Body of pancreas (tissue), 4 donors: Measurements from ENCODE around the gene EGFL7. TPM values are rescaled to one million over a fixed set of nuclear protein-coding genes. Genes with fewer than 3 reads are reported as not detected.

ENCODE experiments used
- ATAC-seq: fragments of 150-250 bp; one replicate; pipeline ENCODE4 v1.9.1; 2016
- DNase-seq, 4 donors: peaks; one replicate each; pipeline ENCODE4 v3.0.0-alpha.2; 2019
- H3K27ac ChIP-seq, 4 donors: fragments of 200-600 bp; sonication (generic); 1 replicate in 3 of 4; 2 replicates in 1 of 4; pipeline versions ENCODE4 v1.5.1 to v1.6.1; 2016 to 2019; ENCODE audit warnings: mild to moderate bottlenecking in 1 of 4, mixed read lengths in 1 of 4, moderate library complexity in 1 of 4
- H3K27me3 ChIP-seq, 2 donors: fragments of 200-600 bp; sonication (generic); one replicate each; pipeline ENCODE4 v1.6.0; 2016; ENCODE audit warnings: mild to moderate bottlenecking in 1 of 2
- H3K36me3 ChIP-seq, 2 donors: fragments of 200-600 bp; sonication (generic); replicated peaks in 1 of 2; 2 replicates each; pipeline ENCODE4 v1.5.1; 2016; ENCODE audit warnings: low read depth in 2 of 2; ENCODE audit not compliant: insufficient read depth in 1 of 2
- H3K4me1 ChIP-seq: fragments of 200-600 bp; sonication (generic); one replicate; pipeline ENCODE4 v1.6.0; 2016
- H3K4me3 ChIP-seq, 2 donors: fragments of 200-600 bp; sonication (generic); 1 replicate in 1 of 2; 2 replicates in 1 of 2; pipeline ENCODE4 v1.5.1; 2016 to 2019
- H3K9me3 ChIP-seq, 3 donors: fragments of 200-600 bp; sonication (generic); 1 replicate in 2 of 3; 2 replicates in 1 of 3; pipeline ENCODE4 v1.5.1; 2016
- POLR2A ChIP-seq, 3 donors: fragments of 450-650 bp; IDR thresholded peaks; one replicate each; pipeline ENCODE4 v1.6.1; 2016; ENCODE audit warnings: antibody characterized with exemption in 3 of 3, mild to moderate bottlenecking in 2 of 3
- WGBS, 2 donors: methylation state at CpG; one replicate each; pipeline ENCODE4 v1.1.5; 2017; 5-methylcytosine and 5-hydroxymethylcytosine counted together
- intact Hi-C: fragments of 100-400 bp; cut with DNase I; formaldehyde crosslinking; loops from one replicate; pipeline ENCODE4 v1.15.1; 2023
- total RNA-seq, 2 donors: library from RNA; depleted of rRNA; stranded (reverse); fragments of >200 nt; gene quantifications; one replicate each; pipeline ENCODE4 v1.1.0, GENCODE V29; 2016
- TF ChIP-seq, protein P1 (sequence below), 7 experiments: fragments of 450-650 bp in 4 of 7; fragments of 200-600 bp in 3 of 7; sonication (generic) in 3 of 7; IDR thresholded peaks; one replicate each; pipeline ENCODE4 v1.5.1; 2016 to 2019; ENCODE audit warnings: antibody characterized with exemption in 7 of 7

Gene EGFL7
- total RNA-seq, 2 donors from 2014 or later, result 14.8 to 47.0 TPM

DNA sequence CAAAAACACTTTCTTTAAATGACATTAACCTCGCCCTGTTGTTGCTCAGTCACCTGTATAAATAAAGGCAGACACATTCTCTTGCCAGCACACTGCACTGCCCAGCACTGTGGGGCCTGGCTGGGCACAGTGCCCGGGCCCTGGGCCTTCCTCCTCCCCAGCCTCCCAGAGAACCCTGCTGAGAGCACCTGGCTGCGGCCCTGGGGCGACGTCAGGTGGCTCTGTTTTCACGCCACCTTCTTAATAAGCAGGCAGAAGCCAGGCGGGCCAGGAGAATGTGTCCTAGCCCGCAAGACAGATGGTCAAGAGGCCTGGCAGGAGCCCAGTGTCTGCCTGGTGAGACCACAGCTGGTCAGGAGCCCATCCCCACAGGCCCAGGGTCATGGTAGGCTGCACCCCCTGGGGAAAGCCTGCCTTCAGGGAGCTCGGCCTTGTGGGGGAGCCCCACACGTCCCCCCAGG, 32.7 kb downstream of the EGFL7 start:
- no peaks in the 10 kb centered on the region for H3K27me3 ChIP-seq
- no peaks in the 10 kb centered on the region for H3K36me3 ChIP-seq
- no peak overlapping the region for H3K4me3 ChIP-seq
- TF ChIP-seq POLR2A (IDR thresholded peaks at IDR 0.05), result peak; percentile 45 to 75 (median 75)
- TF ChIP-seq, protein P1, sequence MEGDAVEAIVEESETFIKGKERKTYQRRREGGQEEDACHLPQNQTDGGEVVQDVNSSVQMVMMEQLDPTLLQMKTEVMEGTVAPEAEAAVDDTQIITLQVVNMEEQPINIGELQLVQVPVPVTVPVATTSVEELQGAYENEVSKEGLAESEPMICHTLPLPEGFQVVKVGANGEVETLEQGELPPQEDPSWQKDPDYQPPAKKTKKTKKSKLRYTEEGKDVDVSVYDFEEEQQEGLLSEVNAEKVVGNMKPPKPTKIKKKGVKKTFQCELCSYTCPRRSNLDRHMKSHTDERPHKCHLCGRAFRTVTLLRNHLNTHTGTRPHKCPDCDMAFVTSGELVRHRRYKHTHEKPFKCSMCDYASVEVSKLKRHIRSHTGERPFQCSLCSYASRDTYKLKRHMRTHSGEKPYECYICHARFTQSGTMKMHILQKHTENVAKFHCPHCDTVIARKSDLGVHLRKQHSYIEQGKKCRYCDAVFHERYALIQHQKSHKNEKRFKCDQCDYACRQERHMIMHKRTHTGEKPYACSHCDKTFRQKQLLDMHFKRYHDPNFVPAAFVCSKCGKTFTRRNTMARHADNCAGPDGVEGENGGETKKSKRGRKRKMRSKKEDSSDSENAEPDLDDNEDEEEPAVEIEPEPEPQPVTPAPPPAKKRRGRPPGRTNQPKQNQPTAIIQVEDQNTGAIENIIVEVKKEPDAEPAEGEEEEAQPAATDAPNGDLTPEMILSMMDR (IDR thresholded peaks at IDR 0.05), result peak in 1 of 7 experiments; percentile 23
- intact Hi-C loops, result no loop called here
- ATAC-seq (peak; percentile 79), DNase-seq (peak; percentile 93 to 98 (median 96))
- H3K9me3 ChIP-seq, result no peaks in the 10 kb centered on the region
- peak overlapping the region; percentile 92 to 97 (median 94) for H3K27ac ChIP-seq
- 21 to 24% methylated on average over 9 to 10 of the region's 10 CpGs for WGBS, 2 donors
- H3K4me1 ChIP-seq, result peaks cover 85% of the 10 kb centered on the region

DNA sequence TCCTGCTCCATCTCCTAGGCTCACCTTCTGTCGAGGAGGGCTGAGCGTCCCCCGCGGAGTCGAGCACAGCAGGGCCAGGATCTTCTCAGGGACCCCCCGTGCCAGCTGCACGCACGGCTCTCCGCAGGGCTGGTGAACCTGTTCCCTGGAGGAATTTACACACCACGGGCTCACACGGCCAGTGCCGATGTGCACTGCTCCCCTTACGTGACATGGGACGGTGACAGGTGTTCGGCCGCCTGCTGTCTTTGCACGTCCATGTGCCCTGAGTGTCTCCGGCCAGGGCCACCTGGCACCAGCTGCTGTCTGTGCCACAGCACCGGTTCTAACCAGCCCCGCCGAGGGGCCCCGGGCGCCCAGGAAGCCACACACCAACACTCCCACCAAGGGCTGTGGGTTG, 33.2 kb downstream of the EGFL7 start:
- intact Hi-C loops, result no loop called here
- 25 to 35% methylated on average over 8 to 20 of the region's 23 CpGs for WGBS, 2 donors
- peak; percentile 11 for ATAC-seq
- Histone ChIP-seq H3K27me3 (no peaks in the 10 kb centered on the region), H3K9me3 (no peaks in the 10 kb centered on the region), H3K4me1 (peaks cover 80% of the 10 kb centered on the region), H3K4me3 (no peak overlapping the region), H3K27ac (peak overlapping the region; percentile 92 to 97 (median 94)), H3K36me3 (no peaks in the 10 kb centered on the region)
- DNase-seq, result peak; percentile 71 to 84 (median 78)
- no peak for TF ChIP-seq POLR2A (IDR thresholded peaks at IDR 0.05)
- TF ChIP-seq, protein P1 (IDR thresholded peaks at IDR 0.05), result no peak

DNA sequence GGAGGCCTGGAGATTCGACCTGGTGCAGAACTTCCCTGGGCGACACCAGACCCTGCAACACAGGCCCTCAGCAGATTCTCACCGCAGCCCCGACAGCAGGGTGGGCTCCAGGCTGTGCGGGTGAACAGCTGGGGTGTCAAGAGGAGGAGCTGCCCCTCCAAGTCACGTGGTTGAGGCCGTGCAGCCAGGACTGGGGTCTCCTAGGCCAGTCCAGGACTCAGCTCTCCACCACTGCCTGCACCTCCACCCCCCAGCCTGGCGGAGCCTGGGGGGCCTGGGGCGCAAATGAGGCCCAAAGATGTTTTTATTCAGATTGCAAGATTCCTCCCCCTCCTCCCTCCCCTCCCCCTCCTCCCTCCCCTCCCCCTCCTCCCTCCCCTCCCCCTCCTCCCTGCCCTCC, 33.8 kb downstream of the EGFL7 start:
- intact Hi-C loops, result no loop called here
- no peaks in the 10 kb centered on the region for H3K9me3 ChIP-seq
- TF ChIP-seq, protein P1 (IDR thresholded peaks at IDR 0.05), result no peak
- no peak for TF ChIP-seq POLR2A (IDR thresholded peaks at IDR 0.05)
- no peak overlapping the region for H3K4me3 ChIP-seq
- no peaks in the 10 kb centered on the region for H3K36me3 ChIP-seq
- peak in 2 of 4 donors; percentile 12 to 24 for DNase-seq
- peaks cover 74% of the 10 kb centered on the region for H3K4me1 ChIP-seq
- no peaks in the 10 kb centered on the region for H3K27me3 ChIP-seq
- peak overlapping the region; percentile 92 to 97 (median 94) for H3K27ac ChIP-seq
- 74 to 82% methylated on average over 4 to 9 of the region's 9 CpGs for WGBS, 2 donors
- ATAC-seq, result no peak

DNA sequence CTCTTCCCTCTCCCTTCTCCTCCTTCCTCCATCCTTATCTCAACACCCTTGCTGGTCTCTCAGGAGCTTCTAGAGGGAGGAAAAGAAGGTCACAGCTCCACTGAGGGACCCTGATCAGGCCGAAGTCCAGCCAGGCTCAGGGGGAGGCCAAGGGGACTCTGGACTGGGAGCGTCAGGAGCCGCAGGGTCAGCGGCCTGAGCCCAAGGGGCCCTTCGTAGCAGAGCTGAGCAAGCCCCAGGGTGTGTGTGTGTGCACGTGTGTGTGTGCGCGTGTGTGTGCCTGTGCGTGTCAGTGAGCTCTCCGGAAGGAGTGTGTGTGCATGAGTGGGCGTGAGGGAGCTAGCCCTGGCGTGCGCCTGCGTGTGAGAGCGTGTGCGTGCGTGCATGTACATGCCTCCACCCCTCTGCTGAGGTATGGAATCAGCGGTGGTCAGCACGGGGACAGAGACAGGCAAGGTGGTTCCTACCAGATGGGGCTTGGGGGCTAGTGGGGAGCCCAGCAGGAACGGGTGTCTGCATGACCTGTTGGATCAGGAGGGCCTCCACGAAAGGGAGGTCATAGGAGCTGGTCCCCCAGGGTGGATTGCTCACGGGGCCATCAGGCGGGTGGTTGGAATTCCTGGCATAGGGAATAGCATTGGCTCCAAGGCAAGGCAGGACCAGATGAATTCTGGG, 34.6 kb downstream of the EGFL7 start:
- peak in 3 of 4 donors; percentile 34 to 43 (median 37) for DNase-seq
- intact Hi-C loops, result no loop called here
- H3K9me3 ChIP-seq, result no peaks in the 10 kb centered on the region
- ATAC-seq, result no peak
- peak overlapping the region; percentile 67 to 87 (median 79) for H3K27ac ChIP-seq
- H3K36me3 ChIP-seq, result no peaks in the 10 kb centered on the region
- no peaks in the 10 kb centered on the region for H3K27me3 ChIP-seq
- no peak overlapping the region for H3K4me3 ChIP-seq
- H3K4me1 ChIP-seq, result peaks cover 67% of the 10 kb centered on the region
- 32 to 51% methylated on average over 16 to 23 of the region's 23 CpGs for WGBS, 2 donors
- TF ChIP-seq, protein P1 (IDR thresholded peaks at IDR 0.05), result no peak
- TF ChIP-seq POLR2A (IDR thresholded peaks at IDR 0.05), result no peak
